Stimulated activated CD4-positive, alpha-beta T cell treated with anti-CD3 and anti-CD28 coated beads, Interleukin-2, amount 100 ng/mL, for 24 hours (primary cell): ENCODE results near the gene AVP.

Experiments used
- DNase-seq, 2 donors: peaks; one replicate each; pipeline ENCODE4 v3.0.0-alpha.2; 2020

The AVP gene

DNA sequence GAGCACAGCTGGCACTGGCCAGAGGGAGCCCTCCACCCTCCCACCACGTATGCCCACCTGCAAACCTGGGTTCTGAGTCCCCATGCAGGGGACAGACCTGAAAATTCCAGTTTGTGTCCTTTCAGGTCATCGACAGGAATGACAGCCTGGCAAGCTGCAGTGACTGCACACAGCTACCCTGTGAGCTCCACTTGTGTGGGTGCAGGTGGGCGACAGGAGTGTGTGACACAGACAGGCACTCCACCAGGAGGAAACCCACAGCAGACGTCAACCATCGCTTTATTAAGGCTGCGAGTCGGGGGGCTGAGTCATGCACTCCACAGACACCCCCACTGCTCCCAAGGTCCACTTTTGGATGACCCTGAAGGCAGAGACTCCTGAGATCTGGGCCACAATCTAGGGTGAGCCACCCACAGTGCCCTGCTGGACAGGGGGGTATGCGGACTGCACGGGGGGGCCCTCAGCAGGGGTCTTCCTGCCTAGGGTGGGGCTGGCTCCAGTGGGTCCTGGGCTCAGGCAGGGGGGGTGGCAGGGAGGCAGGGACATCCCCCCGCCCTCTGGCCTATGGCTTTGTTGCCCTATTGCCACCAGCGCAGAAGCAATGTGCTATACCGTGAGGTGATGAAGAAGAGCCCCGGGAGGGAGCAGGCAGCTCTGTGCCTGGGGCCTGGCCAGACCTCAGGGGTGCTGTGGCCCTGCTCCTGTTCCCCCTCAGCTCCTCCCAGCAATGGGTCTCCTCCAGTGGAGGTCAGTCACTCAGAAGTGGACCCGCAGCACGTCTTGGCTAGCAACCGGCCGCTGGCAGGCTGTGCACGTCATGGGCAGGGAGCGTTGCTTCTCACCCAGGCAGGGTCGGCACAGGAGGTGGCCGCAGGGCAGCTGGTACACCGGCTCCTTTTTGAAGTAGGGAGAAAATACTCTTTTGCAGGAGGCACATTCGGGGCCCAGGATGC is 25.1 kb upstream of the AVP start:
- no peak for DNase-seq

DNA sequence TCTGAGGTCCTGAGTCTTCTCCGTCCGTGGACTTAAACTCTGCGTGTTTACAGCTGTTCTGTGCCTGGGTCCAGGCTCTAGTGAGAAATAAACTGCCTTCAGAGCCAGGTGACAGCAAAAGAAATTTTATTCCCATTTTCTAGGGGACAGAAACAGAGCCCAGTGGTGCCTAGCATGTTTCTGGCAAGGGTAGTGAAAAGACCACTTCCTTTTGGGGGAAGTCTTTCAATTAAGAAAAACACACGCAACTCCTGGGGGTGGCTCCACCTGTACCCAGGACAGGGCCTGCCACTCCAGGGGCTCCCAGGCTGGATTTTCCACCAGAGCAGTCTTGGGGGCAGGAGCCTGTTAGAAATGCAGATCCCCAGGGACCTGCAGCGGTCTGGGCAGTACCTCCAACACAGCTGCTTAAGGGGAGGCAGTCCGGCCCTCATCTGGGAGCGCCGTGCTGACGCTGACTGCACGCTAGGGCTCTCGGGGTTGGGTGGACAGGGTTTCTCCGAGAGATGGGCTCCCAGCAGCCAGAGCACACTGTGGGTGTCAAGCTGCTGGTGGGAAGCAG is 23.0 kb upstream of the AVP start:
- DNase-seq, result no peak

DNA sequence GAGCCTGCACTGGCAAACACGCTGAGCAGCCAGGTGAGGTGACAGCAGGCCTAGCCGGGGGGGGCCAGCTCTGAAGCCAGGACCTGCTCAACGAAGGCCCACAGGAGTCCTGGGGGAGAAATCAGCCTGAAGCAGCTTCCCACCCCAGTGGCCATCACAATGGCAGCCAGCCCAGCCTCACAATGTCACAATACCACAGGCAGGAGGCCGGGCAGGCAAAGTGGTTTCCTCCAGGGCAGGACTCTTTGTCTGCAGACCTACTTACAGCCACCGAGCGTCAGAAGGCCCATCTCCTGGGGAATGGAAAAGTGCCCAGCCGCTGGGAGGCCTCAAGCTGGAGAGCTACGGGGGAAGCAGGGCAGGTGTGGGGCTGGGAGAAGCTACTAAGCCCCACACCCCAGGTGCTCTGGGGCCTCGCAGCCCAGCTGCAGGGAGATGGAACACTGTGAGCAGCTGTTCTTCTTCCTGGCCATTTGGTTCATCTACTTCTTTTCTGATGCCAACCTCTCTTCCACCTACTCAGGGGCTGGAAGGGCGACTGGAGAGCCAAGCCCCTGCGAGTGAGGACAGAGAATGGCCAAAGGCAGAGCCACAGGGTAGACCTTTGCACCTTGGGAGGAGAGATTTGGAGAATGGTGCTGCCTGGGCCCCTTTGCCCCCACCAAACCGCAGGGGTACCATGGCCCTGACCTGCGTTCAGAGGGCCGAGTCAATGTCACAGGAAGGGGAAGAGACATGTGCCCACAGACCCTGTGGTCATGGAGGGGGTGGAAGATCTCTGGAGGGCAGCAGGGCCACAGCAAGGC is 22.3 kb upstream of the AVP start:
- DNase-seq, result no peak

DNA sequence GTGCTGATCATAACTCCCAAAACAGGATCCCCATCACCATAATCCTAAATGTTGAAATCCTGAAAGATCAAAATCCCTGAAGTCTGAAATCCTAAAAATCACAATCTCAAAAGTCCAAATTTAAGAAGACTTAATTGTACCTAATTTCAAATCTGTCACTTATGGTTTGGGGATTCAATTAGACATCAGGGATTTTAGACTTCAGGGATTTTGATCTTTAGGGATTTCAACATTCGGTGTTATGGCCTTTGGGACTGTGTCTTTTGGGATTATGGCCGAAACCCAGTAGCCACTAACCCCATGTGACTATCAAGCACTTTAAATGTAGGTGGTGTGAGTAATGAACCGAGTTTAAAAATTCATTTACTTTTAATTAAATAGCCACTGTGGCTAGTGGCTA is 21.7 kb upstream of the AVP start:
- no peak for DNase-seq

DNA sequence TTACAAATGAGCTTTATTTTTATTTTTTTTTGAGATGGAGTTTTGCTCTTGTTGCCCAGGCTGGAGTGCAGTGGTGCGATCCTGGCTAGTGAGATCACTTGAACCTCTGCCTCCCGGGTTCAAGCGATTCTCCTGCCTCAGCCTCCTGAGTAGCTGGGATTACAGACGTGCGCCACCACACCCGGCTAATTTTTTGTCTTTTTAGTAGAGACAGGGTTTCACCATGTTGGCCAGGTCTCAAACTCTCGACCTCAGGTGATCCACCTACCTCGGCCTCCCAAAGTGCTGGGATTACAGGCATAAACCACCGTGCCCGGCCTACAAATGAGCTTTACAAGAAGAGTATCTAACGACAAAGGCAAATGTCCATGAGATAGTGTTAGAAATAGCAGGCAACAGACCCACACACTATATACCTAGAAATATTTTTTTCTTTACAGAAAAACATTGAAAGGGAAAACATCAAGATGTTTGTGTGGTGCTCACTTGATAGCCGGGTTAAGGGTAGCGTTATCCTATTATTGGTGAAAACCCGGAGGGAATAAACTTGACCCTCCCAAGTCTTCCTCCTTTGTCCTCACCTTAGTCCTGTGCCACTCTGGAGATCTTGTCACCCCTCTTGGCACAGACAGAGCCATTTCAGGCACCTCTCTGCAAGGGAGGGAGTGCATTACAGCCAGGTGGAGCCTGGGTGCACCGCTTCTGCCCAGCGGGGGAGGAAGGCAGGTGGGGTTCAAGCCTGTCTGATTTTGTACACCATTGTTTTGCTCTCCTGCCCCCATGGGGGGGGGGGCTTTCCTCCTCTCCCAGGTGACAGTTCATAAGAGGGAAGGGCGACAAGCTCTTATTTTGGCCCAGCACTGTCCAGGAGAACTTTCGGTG is 21.0 kb upstream of the AVP start:
- no peak for DNase-seq

DNA sequence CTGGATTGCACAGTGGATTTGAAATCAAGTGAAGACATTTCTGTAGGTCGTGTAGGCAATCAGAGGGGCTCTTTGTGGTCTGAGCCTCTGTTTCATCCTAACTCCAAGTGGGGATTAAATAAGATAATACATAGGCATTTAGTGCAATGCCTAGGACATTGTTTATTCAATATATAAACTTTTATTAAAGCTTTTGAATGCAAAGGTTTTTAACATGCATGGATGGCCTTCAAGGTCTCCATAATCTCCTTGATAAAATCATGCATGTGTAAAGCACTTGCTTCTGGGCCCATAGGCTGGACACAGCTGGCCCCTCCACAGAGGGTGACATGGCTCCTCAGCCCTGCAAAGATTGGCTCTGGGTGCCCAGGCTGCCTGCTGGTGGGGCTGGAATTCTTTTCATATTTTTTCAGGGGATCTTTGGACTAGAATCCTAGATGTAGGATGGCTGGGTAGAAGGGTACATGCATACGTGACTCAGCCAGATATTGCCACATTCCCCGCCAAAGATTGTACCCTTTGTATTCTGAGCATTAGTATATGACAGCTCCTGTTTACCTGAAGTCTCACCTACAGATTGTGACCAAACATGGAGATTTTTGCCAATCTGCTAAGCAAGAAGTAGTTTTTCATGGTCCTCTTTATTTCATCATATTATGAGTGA is 19.0 kb upstream of the AVP start:
- no peak for DNase-seq

DNA sequence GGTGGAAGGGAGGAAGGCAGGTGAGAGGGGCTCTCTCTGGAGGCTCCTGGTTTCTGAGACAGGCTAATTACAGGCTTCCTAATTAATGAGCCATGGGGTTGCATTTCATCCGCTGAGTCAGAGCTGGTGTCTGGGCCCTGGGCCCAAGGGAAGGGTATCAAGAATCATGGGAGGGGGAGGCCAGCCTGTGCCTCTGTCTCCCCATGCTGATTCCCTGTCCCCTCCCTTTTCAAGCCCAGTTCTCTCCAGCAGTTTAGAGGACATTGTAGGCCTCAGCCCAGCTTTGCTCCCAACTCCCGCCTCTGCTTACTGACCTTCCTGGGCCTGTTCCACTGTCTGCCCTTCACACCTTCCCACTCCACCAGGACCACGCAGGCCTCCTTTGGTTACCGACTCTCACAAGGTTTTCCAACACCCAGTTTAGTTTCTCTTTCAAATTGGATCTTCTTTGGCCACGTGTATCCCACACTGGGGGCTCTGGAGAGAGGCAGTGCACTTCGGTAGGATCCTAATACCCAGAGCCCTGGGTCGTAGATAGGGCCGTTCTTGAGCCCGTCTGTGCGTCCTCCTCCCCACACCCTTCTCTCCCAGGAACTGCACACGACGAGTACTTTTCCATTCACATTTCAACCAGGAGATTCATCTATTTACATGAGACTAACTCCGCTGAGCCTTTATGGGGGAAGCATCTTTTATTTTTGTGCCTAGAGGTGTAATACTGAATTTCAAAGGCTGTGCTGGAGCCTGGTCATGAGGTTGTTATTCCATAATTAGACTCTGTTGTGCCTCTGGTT is 18.2 kb upstream of the AVP start:
- DNase-seq, result no peak

DNA sequence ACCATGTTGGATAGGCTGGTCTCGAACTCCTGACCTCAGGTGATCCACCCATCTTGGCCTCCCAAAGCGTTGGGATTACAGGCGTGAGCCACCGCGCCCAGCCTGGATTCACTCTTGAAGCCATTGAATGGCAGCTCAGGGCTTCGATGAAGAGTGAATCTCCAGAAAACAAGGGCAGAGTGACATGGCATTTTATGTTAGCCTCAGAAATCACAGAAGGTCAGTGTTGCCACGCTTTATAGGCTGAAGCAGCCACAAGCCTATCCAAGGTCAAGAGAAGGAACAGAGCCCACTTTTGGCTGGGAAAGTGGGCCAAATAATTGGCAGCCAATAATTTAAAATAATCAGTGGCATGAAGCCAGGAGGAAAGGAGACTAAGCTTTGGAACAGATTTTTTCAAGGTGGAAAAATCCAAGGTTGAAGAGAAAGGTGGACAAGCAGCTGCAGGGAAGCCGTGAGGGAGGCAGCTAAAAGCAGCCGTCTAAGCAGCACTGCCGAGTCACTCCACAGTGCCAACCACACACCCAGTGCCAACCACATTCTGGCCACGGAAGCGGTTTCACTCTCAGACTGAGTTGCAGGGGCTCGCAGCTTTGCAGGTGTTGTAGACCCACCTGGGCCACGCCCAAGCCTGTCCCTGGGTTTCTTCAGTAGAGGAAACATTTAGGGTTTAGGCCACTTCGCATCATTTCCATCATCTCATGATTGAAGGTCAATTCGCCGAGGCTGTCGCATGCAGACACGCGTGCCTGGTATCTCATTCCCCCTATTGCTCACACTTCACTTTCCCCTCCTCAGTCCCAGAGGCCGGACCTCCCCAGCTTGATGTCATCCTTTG is 17.4 kb upstream of the AVP start:
- peak; percentile 55 to 70 for DNase-seq

DNA sequence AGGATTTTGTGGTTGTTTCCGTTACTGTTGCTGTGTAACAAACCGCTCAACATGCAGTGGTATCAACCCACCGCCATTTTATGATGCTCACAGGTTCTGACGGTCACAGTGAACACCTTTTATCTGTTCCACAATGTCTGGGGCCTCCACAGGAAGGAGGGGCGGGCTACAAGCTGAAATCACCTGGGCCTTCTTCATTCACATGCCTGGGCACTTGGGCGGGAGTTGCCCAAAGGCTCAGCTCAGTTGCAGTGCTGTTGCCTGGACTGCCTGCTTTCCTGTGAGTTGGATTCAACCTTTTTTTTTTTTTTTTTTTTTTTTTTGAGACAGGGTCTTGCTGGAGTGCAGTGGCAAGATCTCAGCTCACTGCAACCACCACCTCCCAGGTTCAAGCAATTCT is 16.7 kb upstream of the AVP start:
- DNase-seq, result no peak

DNA sequence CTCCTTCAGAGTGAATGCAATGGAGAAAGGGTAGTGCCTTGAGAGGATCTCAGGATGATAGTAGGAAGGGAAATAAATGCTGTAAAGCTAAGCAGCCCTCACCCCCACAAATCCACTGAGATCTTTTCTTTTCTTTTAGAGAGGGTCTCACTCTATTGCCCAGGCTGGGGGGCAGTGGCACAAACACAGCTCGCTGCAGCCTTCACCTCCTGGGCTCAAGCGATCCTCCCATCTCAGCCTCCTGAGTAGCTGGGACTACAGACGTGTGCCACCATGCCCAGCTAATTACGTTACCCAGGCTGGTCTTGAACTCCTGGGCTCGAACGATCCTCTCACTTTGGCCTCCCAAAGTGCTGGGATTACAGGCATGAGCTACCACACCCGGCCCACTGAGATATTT is 16.0 kb upstream of the AVP start:
- no peak for DNase-seq

DNA sequence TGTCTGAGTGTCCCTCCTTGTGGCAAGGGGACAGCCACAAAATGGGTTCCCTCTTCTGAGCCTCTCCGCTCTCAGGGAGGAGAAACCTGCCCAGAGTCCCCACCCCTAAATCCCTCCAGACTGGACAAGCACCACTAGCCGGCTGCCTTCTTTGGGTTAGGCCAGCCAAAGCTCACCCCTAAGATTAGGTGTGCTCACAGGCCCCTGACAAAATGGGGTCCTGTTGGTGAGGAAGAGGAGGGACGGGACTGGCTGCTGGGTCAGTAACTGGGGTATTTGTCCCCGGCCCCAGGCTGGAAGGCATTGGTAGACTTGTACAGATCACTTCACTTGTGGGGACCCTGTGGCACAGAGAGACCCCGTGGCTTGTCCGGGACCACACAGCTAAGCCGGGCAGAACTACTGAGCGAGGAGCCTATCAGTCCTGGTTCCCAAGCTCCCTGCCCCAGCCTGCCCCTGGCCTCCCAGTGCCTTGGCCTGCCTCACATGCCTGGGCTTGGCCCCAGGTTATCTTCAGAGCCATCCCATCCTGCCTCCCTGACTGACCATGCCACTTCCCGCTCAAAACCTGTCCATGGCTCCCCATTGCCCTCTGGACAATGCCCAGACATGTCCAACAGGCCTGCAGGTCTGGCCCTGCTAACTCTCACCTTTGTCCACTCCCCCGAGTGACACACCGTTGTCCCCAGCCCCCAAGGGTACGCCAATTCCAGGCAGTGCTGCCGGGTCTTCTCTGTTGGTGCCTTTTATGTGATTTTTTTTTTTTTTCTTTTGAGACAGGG is 10.5 kb upstream of the AVP start:
- DNase-seq, result no peak

DNA sequence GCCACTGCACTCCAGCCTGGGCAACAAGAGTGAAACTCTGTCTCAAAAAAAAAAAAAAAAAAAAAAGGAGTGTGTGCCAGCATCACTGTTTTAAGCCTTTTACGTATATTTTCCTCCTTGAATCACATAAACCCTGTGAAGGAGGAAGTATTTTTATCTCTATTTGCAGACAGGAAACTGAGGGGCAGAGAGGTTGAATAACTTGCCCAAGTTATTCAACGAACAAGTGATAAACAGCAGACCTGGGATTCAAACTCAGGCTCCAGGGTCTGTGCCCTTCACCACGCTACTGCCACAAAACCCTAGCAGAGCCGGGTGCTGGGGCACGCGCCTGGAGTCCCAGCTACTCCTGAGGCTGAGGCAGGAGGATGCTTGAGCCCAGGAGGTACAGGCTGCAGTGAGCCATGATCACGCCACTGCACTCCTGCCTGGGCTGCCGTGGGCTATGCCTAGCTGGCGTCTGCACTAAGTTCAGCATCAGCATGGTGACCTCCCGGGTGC is 9.4 kb upstream of the AVP start:
- DNase-seq, result no peak

DNA sequence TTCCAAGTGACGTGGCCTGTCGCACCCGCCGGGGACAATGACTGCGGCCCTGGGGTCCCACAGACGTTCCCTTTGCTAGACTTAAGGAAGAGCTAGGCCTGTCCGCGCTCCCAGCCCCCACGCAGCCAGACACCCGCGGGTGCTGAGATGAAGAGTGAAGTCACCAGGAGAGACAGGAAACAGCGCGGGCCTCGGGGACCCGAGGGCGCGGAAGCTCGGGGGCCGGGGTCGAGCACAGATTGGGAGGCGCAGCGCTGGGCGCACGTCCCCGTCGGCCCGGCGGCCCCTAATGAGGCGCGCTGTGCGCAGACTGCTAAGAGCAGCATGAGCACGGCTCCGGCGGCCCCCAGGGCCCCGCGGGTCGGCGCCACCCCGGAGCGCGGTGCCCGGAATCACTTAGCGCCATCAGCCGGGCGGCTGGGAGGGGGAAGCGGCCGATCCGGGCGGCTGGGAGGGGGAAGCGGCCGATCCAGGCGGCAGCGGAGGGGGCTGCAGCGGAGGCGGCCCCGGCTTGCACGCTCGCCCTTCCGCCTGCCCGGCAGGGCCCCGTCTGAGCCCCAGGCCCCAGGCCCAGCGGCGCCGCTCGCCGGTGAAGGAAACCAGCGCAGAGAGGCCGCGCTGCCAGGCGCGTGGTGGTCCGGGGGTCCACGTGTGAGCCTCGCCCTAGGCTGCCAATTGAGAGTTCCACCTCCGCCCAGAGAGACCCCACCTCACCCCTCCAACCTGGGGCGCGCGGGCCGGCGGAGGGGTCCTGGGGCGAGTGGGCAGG is 8.3 kb upstream of the AVP start:
- DNase-seq, result peak; percentile 46 to 56

DNA sequence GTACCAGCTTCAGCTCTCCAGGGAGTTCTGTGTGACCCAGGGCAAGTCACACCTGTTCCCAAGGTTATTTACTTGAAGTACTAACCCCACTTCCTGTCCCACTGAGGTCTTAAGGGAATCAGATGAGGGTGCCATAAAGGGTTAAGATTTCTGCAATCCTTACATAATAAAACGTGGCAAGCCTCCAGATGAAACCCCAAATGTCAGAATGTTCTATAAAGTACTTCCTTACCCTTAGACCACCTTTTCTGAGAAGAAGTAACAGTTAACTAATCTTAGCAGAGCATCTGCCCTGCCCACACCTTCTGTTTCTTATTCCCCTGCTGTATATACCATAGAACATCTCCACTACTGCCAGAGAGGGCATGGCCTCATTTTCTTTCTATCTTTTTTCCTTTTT is 6.0 kb upstream of the AVP start:
- DNase-seq, result no peak

DNA sequence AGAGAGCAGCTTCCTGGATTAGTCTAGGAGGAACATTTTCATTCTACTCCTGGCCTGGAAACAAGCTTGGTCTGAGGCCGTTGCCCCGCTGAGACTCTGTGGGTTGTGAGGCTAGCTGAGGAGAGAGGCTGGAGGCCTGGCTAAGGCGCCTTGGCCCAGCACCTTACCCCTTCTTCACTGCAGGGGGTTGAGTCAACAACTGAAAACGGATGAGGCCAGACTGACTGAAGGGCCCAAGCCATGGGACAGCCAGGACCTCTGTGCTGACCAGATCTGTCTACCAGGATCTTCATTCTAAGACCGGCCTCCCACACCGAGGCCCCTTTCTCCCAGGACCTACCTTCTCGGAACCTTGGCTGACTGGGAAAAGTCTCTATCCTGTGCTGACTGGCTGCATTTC is 3.5 kb upstream of the AVP start:
- DNase-seq, result no peak

DNA sequence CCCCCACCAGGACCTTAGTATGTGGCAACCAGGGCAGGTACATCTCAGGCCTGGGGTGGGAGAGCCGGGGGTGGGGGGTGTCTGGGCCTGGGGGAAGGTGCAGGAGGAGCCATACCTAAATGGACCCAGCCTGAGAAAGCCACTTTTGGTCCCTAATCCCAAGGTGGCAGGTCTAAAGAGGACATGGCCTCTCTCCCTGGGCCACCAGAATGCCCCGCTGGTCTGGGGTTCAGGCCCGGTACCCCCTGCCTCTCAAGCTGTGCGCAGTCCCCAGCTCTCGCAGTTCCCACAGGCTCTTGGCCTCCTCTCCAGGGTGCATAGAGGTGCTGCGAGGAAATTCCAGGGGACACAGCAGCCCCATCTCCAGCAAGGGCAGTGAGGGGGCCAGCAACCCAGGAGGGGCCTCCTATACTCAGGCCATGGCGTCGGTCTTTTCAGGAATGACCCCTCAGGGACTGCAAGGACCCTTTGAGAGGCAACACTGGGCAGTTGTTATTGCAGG is 1.1 kb upstream of the AVP start:
- no peak for DNase-seq

DNA sequence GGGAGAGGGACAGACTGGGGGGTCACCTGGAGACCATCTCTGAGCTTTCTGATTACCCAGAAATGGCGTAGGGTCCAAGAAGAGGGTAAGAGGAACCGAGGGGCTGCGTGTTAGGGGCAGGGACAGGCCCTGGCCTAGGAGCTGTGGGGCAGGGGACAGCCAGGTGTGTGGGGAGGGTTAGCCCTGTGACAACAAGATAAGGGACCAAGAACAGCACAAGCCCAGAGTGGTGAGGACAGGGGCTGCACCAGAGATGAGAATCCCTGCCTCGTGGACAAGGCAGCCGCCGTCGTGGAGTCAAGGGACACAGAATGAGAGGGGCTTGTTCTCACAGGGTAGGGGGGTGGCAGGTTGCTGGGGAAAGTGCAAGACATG is 449 bp upstream of the AVP start:
- no peak for DNase-seq
